GM21529 (cell line): Measurements from ENCODE around the gene HCN2.
"Not testable (repeated sequence)": the region's sequence is repeated elsewhere in the genome, so short reads cannot be mapped to it uniquely, and the experiment has no call there.

Source experiments
- ATAC-seq: cut with Tn5 transposase; IDR thresholded peaks from one replicate; pipeline ENCODE4 v1.9.1; 2021; ENCODE audit not compliant: unreplicated experiment

HCN2 gene

GRCh38 chr19:602391-603301, 13.0 kb downstream of the HCN2 start:
- ATAC-seq = no peak

GRCh38 chr19:603302-603639, 13.6 kb downstream of the HCN2 start:
- ATAC-seq = not testable (repeated sequence)

- ATAC-seq = not testable (repeated sequence)
These were observed 14.1 kb downstream of the HCN2 start for GRCh38 chr19:603779-604178.

GRCh38 chr19:604355-604754, 14.7 kb downstream of the HCN2 start:
- no peak for ATAC-seq

GRCh38 chr19:605061-605971, 15.6 kb downstream of the HCN2 start:
- ATAC-seq = not testable (repeated sequence)

GRCh38 chr19:607301-608154, 17.8 kb downstream of the HCN2 start:
- no peak for ATAC-seq

- no peak for ATAC-seq
These were observed 18.7 kb downstream of the HCN2 start for GRCh38 chr19:608155-609003.

DNA sequence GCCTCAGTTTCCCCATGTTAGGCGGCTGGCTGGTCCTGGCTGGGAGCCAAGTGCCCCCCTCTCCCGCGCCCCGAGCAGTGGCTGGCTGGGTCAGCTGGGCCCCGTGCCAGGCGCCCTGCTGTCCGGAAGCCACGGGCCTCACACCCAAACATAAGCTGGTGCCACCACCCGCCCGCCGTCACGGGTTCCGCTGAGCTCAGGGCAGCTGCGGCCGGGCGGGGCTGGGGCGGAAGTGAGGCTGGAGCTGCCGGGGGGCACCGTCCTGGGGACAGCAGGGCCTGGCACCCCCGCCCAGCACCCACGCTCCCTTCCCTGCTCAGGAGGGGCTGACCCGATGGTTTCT, 19.3 kb downstream of the HCN2 start:
- ATAC-seq = no peak

DNA sequence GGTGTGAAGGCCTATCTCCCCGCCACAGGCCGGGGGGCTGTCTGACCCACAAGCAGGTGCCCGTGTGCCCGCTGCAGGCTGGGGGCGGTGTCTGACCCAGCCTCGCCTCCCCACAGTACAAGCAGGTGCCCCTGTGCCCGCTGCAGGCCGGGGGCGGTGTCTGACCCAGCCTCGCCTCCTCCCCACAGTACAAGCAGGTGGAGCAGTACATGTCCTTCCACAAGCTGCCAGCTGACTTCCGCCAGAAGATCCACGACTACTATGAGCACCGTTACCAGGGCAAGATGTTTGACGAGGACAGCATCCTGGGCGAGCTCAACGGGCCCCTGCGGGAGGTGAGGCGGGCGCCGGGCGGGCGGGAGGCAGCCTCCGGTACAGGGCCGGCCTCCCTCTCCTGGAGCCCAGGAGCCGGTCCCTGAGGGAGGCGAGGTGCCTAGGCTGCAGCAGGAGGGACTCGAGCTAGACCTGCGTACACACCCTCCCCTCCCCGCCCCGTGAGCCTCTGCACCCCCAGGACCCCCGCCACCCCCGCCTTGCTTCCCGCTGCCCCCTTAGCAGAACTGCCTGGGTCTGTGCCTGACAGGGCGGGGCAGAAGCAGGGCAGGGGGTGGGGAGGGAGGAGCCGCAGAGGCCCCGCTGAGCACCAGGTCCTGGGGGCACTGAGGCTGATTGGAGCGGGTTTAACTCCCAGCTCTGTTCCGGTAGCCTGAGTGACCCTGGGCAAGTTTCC, 20.6 kb downstream of the HCN2 start:
- ATAC-seq = no peak

GRCh38 chr19:610801-611480, 21.3 kb downstream of the HCN2 start:
- ATAC-seq = no peak

- no peak for ATAC-seq
These were observed 21.8 kb downstream of the HCN2 start for GRCh38 chr19:611481-611868.

DNA sequence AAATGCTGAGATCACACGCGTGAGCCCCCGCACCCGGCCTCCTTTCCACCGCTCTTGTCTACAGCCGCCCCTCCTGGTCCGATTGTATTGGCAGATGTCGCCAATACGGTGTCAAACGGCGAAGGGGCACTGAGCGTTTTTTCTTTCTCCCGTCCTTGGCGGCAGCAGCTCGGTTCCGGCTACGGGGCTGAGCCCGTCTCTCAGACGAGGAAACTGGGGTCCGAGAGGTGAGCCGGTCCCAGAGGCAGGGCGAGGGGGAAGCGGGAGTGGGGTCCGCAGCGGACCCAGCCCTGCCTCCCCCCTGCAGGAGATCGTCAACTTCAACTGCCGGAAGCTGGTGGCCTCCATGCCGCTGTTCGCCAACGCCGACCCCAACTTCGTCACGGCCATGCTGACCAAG, 23.3 kb downstream of the HCN2 start:
- ATAC-seq = no peak

GRCh38 chr19:613732-614567, 24.3 kb downstream of the HCN2 start:
- no peak for ATAC-seq

- no peak for ATAC-seq
These were observed 25.9 kb downstream of the HCN2 start for GRCh38 chr19:615619-616018.

DNA sequence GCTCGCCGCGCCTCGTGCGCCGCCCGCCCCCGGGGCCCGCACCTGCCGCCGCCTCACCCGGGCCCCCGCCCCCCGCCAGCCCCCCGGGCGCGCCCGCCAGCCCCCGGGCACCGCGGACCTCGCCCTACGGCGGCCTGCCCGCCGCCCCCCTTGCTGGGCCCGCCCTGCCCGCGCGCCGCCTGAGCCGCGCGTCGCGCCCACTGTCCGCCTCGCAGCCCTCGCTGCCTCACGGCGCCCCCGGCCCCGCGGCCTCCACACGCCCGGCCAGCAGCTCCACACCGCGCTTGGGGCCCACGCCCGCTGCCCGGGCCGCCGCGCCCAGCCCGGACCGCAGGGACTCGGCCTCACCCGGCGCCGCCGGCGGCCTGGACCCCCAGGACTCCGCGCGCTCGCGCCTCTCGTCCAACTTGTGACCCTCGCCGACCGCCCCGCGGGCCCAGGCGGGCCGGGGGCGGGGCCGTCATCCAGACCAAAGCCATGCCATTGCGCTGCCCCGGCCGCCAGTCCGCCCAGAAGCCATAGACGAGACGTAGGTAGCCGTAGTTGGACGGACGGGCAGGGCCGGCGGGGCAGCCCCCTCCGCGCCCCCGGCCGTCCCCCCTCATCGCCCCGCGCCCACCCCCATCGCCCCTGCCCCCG, 26.5 kb downstream of the HCN2 start:
- no peak for ATAC-seq

DNA sequence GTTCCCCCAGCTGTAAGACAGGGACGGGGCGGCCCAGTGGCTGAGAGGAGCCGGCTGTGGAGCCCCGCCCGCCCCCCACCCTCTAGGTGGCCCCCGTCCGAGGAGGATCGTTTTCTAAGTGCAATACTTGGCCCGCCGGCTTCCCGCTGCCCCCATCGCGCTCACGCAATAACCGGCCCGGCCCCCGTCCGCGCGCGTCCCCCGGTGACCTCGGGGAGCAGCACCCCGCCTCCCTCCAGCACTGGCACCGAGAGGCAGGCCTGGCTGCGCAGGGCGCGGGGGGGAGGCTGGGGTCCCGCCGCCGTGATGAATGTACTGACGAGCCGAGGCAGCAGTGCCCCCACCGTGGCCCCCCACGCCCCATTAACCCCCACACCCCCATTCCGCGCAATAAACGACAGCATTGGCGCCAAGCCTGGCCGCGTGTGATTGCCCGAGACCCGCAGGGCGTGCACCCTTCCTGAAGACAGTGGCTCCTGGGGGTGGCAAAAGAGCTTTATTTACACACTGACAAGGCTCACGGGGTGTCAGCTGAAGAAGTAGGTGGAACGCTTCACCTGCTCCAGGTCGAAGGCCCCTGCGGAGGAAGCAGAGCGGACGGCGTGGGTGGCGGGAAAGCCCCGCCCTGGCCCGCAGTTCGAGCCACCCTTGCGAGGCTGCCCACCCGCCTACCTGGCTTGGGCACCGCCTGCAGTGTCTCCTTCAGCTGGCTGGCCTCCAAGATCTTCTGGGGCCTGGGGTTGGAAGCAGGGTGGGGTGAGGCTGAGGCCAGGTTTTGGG, 27.3 kb downstream of the HCN2 start:
- no peak for ATAC-seq
